ENCODE results near the gene ATG7. TPM values are rescaled to one million over a fixed set of nuclear protein-coding genes. Genes with fewer than 3 reads are reported as not detected.

The ATG7 gene
- total and polyA plus RNA-seq, 8 donors: 25.0 to 73.3 (median 29.6) TPM

GRCh38 chr3:11606090-11606784 is 334.0 kb downstream of the ATG7 start:
- no peaks in the 10 kb centered on the region for H3K27me3 ChIP-seq

GRCh38 chr3:11606865-11607440 is 334.8 kb downstream of the ATG7 start:
- ATAC-seq: no peak
- H3K27me3 ChIP-seq: no peaks in the 10 kb centered on the region
- DNase-seq: no peak
- no peaks in the 10 kb centered on the region for H3K36me3 ChIP-seq
- TF ChIP-seq CTCF (IDR thresholded peaks at IDR 0.05): no peak
- H3K27ac ChIP-seq: peak overlapping the region; percentile 28 to 33
- no peak overlapping the region for H3K4me3 ChIP-seq
- no peaks in the 10 kb centered on the region for H3K9me3 ChIP-seq
- intact Hi-C loops (cut with DNase I): no loop called here
- peaks cover 6 to 37% of the 10 kb centered on the region in 2 donors for H3K4me1 ChIP-seq

More at GRCh38 chr3:11606090-11606784, 334.0 kb downstream of the ATG7 start:
- no peak overlapping the region for H3K4me3 ChIP-seq
- no peak overlapping the region for H3K27ac ChIP-seq
- no peak for TF ChIP-seq CTCF (IDR thresholded peaks at IDR 0.05)
- ATAC-seq (no peak), DNase-seq (no peak)
- no peaks in the 10 kb centered on the region for H3K9me3 ChIP-seq
- H3K4me1 ChIP-seq: peaks cover 6 to 42% of the 10 kb centered on the region in 2 donors
- peaks cover 0 to 6% of the 10 kb centered on the region in 2 donors for H3K36me3 ChIP-seq
- intact Hi-C loops (cut with DNase I): no loop called here

Other genes with a start within 250 kb of the ATG7 start
- 1 to 10 TPM; 5.9 to 6.6 TPM for gene HRH1, start 117.9 kb upstream of the ATG7 start, total RNA-seq
- gene HRH1, start 117.9 kb upstream of the ATG7 start, polyA plus RNA-seq (ENCODE audit: insufficient read length in 6 of 6): 1 to 10 TPM; 4.5 to 6.7 (median 4.8) TPM